NK-92 treated with Interleukin-12 subunit alpha and Interleukin-12 subunit beta, amount 100 ng/mL, for 24 hours (cell line): ENCODE results near the gene WAS.
"Not testable (repeated sequence)": the region's sequence is repeated elsewhere in the genome, so short reads cannot be mapped to it uniquely, and the experiment has no call there.

Experiments used
- DNase-seq: peaks from one replicate; lab custom pipeline; 2025; lab: John Stamatoyannopoulos, UW

WAS gene

GRCh38 chrX:48685416-48685815, 1.8 kb downstream of the WAS start:
- DNase-seq, result no peak

- DNase-seq, result no peak
Measured at GRCh38 chrX:48688531-48689150, 5.0 kb downstream of the WAS start.

- DNase-seq, result no peak
Measured at GRCh38 chrX:48689208-48689920, 5.8 kb downstream of the WAS start.

- not testable (repeated sequence) for DNase-seq
Measured at GRCh38 chrX:48691746-48692145, 8.1 kb downstream of the WAS start.

GRCh38 chrX:48694776-48695533, 11.4 kb downstream of the WAS start:
- no peak for DNase-seq

GRCh38 chrX:48695534-48695896, 11.9 kb downstream of the WAS start:
- no peak for DNase-seq

- no peak for DNase-seq
Measured at GRCh38 chrX:48695925-48696300, 12.3 kb downstream of the WAS start.

GRCh38 chrX:48696301-48696908, 12.8 kb downstream of the WAS start, which contains the start of gene SUV39H1:
Gene SUV39H1 (plus strand): TSS chrX:48696734. CDS start chrX:48696785, 51 bp downstream.
- DNase-seq, result peak; percentile 79

GRCh38 chrX:48696909-48697727, 13.5 kb downstream of the WAS start:
- DNase-seq, result peak; percentile 51

GRCh38 chrX:48698306-48698705, 14.7 kb downstream of the WAS start:
- no peak for DNase-seq

GRCh38 chrX:48700246-48700645, 16.6 kb downstream of the WAS start:
- DNase-seq, result no peak

- DNase-seq, result no peak
Measured at GRCh38 chrX:48700951-48701653, 17.5 kb downstream of the WAS start.

- DNase-seq, result no peak
Measured at GRCh38 chrX:48702032-48702431, 18.4 kb downstream of the WAS start.

- DNase-seq, result no peak
Measured at GRCh38 chrX:48702716-48703115, 19.1 kb downstream of the WAS start.

GRCh38 chrX:48703228-48703627, 19.6 kb downstream of the WAS start:
- no peak for DNase-seq

GRCh38 chrX:48703642-48704481, 20.3 kb downstream of the WAS start:
- no peak for DNase-seq

- DNase-seq, result no peak
Measured at GRCh38 chrX:48705871-48706270, 22.3 kb downstream of the WAS start.

GRCh38 chrX:48709522-48710112, 26.0 kb downstream of the WAS start:
- no peak for DNase-seq

- DNase-seq, result no peak
Measured at GRCh38 chrX:48711162-48711928, 27.7 kb downstream of the WAS start.
